ENCODE data around the gene KIF26B.

KIF26B gene

DNA sequence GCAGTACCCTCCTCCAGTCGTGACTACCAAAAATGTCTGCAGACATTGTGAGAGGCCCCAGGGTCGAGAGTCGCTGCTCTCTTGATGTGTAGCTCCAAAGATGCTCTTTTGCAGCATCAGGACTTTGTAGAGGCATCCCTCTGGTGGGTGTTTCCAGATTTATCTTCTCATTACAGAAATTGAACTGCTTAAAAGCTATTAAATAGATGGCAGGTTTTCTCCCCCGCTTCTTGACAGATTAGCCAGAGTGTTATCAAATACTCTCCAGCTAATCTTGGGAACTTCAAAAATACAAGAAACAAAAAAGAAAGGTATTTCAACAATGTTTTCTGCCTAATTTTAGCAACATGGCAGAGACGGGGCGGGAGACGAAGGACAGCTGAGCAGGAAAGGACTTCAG lies 265.2 kb downstream of the KIF26B start:
- no peak for DNase-seq (ENCODE audit: low read depth in 2 of 2)

DNA sequence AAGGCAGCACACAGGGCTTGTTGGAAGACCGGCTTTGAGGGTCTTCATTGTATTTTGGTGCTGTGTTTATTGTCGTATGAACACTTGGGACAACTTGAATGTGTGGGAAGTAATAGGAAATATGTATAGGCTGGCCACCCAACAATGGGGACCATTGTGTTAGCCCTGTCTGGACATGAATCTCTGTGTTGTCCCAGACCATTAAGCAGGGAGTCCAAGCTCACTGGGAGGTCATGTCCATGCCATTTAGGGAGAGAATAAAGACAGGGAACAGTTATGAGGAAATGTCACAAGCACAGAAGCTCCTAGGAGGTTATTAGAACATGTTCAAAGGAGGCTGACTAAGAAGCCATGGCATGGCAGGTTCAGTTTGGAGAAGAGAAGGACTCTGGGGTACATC lies 266.1 kb downstream of the KIF26B start:
- DNase-seq (ENCODE audit: low read depth in 2 of 2): no peak

DNA sequence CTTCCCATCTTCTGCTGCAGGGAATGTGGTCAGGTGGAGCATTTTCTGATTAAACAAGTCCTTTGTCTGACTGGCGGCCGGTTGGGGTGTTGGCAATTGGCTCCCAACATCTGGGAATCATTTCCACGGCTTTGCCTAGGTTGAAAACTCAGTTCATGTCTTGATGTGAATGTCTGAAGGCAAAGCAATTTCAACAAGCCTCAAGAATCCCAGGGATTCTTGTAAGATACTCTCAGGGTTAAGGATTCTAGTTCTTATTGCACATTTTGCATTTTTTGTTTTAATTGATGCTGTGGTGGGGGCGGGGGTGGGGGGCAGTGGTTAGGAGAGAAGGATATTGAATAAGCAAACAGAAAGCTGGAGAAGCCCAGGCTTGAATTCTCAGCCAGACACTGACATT lies 273.9 kb downstream of the KIF26B start:
- no peak for DNase-seq (ENCODE audit: low read depth in 2 of 2)

DNA sequence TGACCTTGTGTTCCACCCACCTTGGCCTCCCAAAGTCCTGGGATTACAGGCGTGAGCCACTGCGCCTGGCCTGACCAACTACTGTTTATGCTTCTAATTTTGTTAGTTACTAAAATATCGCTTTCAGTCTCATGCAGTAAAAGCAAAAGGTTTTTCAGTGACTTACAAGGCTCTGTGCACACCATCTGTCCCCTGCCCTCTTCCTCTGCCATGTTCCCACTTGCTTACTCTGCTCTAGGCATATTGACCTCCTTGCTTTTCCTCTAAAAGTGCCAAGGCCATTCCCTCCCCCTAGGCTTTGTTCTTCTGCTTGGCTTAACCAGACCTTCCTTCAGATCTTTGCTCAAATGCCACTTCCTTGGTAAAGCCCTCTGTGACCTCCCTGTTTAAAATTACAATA lies 276.9 kb downstream of the KIF26B start:
- no peak for DNase-seq (ENCODE audit: low read depth in 2 of 2)

DNA sequence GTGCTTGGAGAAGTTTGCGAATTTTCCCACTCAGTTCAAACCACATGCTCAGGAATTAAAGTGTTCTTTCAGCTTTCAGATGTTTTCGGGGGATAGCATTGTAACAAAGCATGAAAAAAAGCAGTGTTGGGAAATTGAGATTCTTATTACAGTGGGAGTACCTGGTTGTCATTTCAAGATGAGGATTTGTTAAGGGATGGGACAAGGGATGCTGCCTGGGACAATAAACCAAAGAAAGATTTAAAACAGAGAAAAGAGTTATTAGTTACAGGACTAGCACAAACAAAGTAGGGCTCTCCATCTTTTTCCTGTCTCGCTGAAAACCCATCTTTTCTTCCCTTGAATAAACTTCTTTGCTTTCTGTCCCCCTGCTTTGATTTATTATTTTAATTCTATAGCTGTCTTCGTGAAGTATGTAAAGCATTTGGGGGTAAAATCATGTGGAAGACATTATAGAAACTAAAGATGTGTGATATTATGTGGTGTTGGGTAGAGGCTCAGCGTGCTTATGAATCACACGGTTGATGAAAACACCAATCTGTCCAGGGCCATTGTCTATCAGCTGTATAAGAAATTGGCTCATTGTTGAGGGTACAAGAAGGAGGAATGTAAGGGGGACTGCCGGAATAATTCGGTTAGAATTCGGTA lies 277.6 kb downstream of the KIF26B start:
- DNase-seq (ENCODE audit: low read depth in 2 of 2): no peak

DNA sequence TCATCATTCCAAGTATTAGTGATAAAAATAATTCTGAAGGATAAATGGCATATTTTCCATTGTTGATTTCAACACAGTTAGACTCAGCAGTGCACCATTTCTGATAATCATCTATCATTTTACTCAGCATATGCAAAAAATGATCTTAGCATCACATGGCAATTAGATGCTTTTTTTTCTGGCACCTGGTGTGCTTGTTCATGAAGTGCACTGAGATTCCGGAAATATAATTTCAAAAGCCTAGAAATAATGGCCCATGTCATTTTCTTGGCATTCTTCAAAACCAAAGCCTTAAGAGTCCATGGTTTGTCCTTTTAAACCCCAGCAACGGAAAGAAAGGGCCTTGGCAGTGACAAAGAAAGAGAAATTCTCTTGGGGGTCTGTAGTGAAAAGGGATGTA lies 278.8 kb downstream of the KIF26B start:
- no peak for DNase-seq (ENCODE audit: low read depth in 2 of 2)

DNA sequence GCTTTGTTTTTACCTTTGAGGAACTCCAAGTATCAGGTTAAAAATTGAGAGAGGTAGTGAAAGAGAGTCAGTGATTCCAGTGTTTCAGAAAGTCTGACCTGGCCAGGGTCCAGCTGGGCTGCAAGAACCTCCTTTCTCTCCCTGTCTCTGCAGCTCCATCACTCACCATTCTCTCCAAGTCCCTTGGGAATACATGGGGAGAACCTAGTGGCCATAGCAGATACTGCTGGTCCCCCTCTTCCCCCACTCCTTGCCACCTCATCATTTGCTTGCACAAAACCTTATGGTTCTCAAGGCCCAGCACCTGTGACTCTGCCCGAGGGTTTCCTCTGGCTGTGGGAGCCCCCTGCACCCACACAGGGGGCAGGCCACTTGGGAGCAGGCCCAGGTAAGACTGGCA lies 279.5 kb downstream of the KIF26B start:
- no peak for DNase-seq (ENCODE audit: low read depth in 2 of 2)

DNA sequence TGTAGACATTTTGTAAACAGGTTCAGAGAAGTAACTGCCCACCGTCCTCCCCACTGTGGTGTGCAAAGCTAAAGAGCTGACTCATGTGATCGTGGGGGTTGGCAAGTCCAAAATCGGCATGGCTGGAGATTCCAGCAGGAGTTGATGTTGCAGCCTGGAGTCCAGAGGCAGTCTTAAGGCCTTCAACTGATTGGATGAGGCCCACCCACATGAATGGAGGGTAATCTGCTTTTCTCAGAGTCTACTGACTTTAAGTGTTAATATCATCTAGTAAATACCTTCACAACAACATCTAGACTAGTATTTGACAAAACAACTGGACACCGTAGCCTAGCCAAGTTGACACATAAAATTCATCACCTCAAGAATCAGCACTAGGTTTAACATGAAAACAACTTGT lies 281.6 kb downstream of the KIF26B start:
- no peak for DNase-seq (ENCODE audit: low read depth in 2 of 2)

DNA sequence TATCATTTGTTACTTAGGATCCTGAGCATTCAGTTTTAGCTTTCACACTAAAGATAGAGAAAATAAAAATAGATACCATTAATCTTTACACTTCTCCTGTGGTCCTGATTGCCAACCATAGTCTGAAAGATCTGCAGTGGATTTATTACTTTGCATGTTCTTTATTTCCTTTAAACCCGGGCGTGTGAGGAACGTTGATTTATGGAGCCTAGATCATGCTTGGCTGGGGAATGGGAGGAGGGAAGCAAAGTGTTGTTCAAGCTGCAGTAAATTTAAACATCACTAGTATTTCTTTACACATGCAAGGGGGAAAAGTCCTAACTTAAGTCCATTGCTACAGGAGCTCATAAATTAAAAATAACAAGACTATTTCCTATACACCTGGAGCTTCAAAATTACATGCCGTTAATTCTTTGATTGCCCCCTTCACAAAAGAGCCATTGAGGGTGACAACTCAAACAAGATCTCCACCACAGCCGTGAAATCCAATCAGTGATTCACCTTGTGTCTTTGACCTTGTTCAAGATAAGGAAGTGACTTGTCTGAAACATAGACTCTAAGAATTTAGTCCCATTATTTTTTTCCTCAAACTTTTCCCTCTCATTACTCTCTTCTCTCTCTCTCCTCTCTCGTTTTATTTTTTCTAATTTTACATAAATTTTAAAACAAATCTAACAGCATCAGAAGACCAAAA lies 282.7 kb downstream of the KIF26B start:
- no peak for DNase-seq (ENCODE audit: low read depth in 2 of 2)

DNA sequence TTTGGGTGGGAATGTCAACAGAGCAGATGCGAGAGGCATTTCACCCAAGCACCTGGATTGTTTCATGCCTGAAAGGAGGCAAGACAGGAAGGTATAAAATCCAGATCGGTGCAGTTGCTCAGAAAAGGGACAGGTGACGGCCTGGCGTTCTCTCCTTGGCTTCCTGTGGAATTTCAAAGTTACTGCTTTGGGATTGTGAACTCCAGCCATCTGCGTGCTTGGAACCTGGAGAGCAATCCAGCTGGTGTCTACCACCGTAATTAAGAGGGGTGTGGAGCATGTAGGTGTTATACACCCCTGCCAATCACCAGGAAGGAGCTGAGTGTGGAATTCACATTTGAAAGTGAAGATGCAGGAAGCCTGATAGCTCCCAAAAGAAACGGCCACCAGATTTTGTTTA lies 286.1 kb downstream of the KIF26B start:
- DNase-seq (ENCODE audit: low read depth in 2 of 2): no peak

DNA sequence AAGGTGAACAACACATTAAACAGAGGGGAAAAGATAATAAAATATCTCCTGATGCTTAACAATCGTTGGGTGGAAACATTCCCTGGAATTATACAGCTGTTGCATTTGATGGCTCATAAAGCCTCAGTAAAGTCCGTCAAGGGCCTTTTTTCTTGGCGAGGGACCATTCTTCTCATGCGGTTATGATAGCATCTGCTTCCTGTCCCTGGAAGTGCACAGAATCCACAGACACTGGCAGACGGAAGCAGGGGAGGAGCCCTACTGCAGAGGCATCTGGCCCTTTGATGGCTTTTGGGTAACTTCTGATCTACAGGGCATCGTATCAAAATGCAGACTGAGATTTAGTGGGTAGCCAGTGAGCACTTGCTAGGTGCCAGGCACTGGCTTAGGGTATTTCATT lies 286.9 kb downstream of the KIF26B start:
- DNase-seq (ENCODE audit: low read depth in 2 of 2): no peak

DNA sequence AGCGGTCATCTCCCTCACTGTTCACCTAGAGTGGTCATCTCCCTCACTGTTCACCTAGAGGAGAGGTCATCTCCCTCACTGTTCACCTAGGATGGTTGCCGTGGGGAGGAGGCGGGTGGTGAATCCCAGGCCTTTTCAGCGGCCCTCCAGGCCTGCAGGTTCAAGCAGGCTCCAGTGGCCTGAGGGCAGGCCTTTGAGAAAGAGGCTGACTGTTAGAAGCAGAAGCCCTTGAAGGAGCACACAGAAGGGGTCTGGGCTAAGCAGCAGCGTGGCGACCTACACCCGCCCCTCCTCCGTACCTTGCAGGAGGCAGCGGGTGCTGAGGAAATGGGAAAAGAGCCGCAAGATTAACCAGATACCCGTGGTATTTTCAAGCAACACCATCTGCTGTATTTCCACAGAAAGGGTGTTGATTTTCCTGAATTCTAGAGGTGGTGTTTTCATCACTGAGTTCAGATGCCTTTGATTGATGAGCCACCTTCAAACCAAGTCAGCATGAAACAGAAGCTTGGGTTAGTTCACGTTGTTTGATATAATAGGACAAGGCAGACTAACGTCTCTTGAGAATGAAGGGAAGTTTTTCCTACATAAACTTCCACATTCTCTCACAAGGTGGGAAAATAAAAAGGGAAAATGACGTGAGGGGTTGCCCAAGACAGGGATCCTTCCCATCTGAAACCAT lies 289.5 kb downstream of the KIF26B start:
- DNase-seq (ENCODE audit: low read depth in 2 of 2): no peak

DNA sequence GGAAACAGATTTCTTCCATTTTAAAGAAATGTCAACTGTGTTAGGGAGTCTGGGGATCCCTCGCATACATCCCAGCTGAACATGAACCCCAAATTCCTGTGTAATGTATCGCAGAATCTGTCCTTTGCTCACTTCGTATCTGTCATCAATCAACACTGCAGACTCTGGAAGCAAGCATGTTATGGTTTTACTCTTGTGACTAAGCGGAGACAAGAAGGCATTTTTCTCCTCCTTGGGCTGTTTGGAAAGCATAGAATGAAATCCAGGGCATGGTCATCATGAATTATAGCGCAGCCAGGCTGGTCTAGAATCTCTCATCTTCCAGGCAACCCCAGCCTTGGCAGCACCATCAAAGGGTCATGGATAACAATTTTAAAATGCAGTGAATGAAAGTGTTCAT lies 290.2 kb downstream of the KIF26B start:
- DNase-seq (ENCODE audit: low read depth in 2 of 2): no peak

DNA sequence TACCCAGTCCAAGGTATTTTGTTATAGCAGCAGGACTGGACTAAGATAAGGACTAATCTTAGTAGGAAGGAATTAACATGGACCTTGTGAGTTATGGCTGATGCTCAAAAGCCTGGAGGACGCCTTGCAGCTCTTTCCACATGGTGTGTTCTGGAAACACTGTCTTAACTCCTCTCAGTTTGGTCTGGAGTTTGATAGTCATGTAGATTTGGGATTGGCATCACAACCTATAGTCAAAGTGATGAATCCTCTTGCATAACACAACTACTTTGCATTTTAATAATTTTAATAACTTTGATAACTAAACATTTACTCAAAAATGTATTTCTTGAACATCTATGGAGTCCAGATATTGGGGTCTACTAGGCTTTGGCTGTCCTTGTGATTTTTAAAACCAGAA lies 293.7 kb downstream of the KIF26B start:
- no peak for DNase-seq (ENCODE audit: low read depth in 2 of 2)

DNA sequence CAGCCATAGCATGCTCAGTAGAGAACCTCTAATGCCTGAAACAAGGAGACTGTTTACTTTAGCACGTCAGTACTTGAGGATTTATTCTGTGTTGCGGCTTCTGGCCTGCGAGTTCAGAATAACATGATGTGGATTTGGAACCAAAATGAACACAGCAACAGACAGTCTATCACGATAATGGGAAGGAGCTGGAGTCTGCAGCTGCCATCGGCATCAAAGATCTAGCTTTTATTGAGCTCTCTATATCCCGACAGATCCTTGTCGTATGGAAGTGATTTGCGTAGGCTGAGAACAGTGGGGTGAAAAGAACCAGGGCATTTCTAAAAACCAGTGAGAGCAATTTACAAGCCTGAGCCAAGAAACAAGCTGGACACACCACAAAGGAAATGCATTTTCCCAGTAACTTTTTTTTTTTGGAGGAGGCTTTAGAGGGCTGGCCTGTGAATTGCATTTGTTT lies 294.2 kb downstream of the KIF26B start:
- DNase-seq (ENCODE audit: low read depth in 2 of 2): no peak

DNA sequence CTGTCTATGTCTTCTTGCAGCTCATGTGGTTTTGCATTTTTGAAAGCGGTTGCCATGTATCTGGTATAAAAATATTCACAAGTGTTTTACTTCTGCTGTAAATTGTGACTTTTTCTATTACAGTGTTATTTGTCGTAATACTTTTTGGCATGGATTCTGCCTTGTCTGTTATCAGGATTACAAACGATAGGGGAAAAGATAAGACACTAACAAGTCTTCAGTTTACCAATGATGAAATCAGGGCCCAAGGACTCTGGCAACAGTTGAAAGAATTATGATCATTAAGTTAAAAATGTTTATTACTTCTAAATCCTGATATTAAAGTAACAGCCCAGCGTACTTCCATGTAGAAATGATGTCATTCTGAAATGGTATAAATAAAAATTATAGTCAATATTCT lies 298.8 kb downstream of the KIF26B start:
- DNase-seq (ENCODE audit: low read depth in 2 of 2): no peak

DNA sequence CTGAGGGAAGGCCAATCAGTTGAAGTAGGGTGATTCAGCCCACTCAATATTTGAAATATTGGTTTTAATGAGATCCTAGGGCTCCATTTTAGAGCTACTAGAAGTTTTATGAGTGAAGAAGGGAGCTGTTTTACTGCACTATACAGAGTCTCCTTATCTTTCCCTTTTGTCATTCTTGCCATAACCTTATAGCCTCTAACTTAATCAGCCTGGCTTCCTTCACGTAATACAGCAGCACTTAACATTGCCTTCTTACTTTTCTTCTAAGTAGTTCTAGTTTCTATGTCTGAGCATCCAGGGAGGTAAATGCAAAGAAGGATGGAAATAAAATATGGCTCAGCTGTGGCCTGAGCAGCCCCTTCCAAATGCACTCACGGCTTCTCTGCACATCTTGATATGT lies 299.3 kb downstream of the KIF26B start:
- DNase-seq (ENCODE audit: low read depth in 2 of 2): no peak

DNA sequence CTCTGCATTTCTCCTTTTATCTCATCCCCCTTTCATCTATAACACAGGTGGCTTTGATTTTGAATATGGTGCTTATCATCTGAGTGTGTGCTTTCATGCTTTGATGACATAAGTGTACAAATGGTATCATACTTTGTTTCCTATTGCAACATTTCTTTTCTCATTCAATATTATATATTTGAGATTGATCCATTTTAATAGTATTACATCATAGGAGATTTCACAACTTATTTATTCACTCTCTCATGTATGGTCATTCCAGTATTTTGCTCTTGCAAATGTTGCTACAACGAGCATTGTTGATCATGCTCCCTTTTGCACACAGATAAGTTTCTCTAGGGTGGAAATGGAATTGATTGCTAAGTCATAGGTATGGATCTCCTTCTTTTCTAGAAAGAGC lies 302.8 kb downstream of the KIF26B start:
- no peak for DNase-seq (ENCODE audit: low read depth in 2 of 2)

DNA sequence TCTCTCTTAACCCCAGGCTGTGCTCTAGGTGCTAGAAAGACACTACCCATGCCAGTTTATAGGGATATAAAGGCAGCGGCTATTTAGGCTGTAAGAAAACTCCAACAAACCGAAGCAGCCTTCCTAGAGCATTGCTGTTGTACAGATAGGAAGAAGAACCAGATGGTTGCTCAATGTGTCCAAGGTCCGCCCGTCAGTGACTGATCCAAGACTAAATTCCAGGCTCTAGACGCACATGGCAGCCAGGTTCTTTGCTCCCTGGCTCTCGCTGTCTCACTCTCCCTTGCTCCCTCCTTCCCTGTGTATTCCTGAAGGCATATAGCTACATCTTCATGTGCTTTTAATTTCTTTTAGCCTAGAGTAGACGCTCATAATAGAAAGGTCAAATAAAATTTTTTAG lies 303.4 kb downstream of the KIF26B start:
- no peak for DNase-seq (ENCODE audit: low read depth in 2 of 2)

DNA sequence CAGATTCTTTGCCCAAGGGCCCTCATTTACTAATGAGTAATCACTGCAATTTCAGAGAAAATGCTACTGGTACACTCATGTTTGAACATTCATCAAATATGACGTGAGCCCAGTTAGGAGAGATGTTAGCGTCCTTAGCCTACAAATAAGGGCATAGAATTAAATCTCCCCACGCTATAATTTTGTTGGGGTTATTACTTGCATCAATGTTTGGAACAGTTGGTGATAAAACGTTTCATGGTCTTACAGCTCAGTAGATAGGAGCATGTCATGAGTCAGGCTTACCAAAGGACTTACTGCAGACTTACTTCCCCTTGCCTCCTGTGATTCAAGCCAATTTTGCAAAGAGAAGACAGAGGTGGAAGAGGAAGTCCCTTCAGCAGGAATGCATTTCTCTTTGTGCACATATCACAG lies 304.0 kb downstream of the KIF26B start:
- DNase-seq (ENCODE audit: low read depth in 2 of 2): no peak

DNA sequence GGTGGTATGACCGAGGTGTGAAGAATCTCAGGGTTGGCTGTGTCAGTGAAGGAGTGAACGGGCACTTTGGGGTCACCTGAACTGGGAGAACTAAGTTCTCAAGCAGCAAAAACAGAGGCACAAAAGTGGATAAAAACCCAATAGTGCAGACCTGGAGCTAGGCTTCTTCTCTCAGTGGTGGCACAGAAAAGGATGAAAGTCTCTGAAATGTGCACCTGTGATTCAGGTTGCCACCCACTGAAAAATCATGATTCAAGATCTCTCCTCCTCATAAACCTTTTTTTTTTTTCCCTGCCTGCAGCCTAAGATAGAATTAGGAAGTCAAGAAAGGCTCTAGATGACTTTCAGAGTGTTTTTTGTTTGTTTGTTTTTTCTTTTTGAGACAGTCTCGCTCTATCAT lies 304.8 kb downstream of the KIF26B start:
- no peak for DNase-seq (ENCODE audit: low read depth in 2 of 2)

DNA sequence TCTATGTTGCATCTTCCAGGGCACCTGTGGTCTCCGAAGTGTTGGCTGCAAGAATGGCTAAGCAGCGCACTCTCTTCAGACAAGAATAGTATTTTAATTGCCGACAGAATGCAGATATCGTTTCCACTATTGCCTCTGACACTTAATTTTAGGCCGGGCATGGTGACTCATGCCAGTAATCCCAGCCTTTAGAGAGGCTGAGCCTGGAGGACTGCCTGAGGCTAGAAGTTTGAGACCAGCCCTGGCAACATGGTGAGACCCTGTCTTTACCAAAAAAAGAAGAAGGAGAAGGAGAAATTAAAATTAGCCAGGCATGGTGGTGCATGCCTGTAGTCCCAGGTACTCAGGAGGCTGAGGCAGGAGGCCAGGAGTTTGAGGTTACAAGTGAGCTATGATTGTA lies 306.9 kb downstream of the KIF26B start:
- no peak for DNase-seq (ENCODE audit: low read depth in 2 of 2)

DNA sequence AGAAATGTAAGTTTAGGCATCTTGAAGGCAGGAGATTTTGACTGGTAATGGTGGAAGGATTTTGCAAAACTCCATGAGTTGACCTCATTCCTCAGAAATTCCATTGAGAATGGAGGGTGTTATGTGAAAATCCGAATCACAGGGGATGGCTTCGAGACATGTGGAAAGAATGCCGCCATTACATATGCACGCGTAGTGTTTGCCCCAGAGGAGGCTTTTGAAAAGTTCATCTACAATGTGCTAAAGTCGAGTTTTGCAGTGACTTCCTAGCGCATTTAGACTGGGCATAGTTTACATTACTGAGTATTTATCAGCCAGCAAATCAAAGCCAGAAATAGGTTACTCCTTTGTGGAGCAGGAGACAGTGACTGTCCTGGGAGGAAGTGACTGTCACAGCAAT lies 307.4 kb downstream of the KIF26B start:
- DNase-seq (ENCODE audit: low read depth in 2 of 2): no peak
